WTC11 (cell line): ENCODE results near the gene FUBP3.

Source experiments
- GABPB1 ChIP-seq: sonication (generic); formaldehyde crosslinking; IDR thresholded peaks from 2 replicates; pipeline ENCODE4 v1.8.1; 2023; ENCODE audit warnings: mild to moderate bottlenecking, missing genetic modification reagents
- NFE2L1 ChIP-seq: sonication (generic); formaldehyde crosslinking; IDR thresholded peaks from 2 replicates; pipeline ENCODE4 v1.8.1; 2023; ENCODE audit warnings: missing genetic modification reagents
- RORB ChIP-seq: fragments of 250-450 bp; sonication (Bioruptor Pico); IDR thresholded peaks from 2 replicates; pipeline ENCODE4 v1.9.0; 2021; ENCODE audit warnings: mild to moderate bottlenecking
- TF ChIP-seq, protein P1 (sequence below): fragments of 200-600 bp; IDR thresholded peaks from 2 replicates; pipeline ENCODE4 v1.8.0; 2022; ENCODE audit warnings: antibody characterized with exemption
- TF ChIP-seq, protein P2 (sequence below): sonication (generic); formaldehyde crosslinking; IDR thresholded peaks from 2 replicates; pipeline ENCODE4 v1.8.0; 2022; ENCODE audit warnings: mild to moderate bottlenecking, missing genetic modification reagents
- TF ChIP-seq, protein P3 (sequence below): sonication (generic); formaldehyde crosslinking; IDR thresholded peaks from 2 replicates; pipeline ENCODE4 v1.8.1; 2022; ENCODE audit warnings: mild to moderate bottlenecking, missing genetic modification reagents, moderate library complexity, borderline replicate concordance
- TF ChIP-seq, protein P4 (sequence below): sonication (generic); formaldehyde crosslinking; IDR thresholded peaks from 2 replicates; pipeline ENCODE4 v1.8.1; 2022; ENCODE audit warnings: low read depth, mild to moderate bottlenecking, moderate library complexity, missing genetic modification reagents, borderline replicate concordance
- TF ChIP-seq, protein P5 (sequence below): fragments of 250-450 bp; sonication (Bioruptor Pico); IDR thresholded peaks from 2 replicates; pipeline ENCODE4 v1.8.0; 2021; ENCODE audit warnings: mild to moderate bottlenecking
- TF ChIP-seq, protein P6 (sequence below): sonication (generic); formaldehyde crosslinking; IDR thresholded peaks from 2 replicates; pipeline ENCODE4 v1.8.1; 2023; ENCODE audit warnings: mild to moderate bottlenecking, moderate library complexity, missing genetic modification reagents
- TF ChIP-seq, protein P7 (sequence below): sonication (generic); formaldehyde crosslinking; conservative IDR thresholded peaks from 2 replicates; pipeline ENCODE4 v1.8.1; 2022; ENCODE audit warnings: mild to moderate bottlenecking, missing genetic modification reagents

DNA sequence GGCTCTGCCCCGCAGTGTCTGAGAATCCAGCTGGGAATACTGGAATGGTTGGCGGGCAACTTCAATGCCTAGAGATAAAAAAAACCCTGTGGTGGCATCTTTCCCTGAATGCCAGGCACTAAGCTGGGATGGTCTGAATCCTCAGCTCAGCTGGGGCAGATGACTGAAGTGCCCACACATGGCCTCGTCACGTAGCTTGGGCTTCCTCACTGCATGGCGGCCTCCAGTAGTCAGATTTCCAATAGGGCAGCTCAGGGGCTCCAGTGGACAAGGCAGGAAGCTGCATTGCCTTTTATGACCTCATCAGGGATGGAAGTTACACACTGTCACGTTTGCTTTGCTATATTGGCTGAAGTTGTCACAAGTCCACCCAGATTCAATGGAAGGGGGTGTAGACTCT lies 24.3 kb upstream of the FUBP3 start:
- TF ChIP-seq, protein P1, sequence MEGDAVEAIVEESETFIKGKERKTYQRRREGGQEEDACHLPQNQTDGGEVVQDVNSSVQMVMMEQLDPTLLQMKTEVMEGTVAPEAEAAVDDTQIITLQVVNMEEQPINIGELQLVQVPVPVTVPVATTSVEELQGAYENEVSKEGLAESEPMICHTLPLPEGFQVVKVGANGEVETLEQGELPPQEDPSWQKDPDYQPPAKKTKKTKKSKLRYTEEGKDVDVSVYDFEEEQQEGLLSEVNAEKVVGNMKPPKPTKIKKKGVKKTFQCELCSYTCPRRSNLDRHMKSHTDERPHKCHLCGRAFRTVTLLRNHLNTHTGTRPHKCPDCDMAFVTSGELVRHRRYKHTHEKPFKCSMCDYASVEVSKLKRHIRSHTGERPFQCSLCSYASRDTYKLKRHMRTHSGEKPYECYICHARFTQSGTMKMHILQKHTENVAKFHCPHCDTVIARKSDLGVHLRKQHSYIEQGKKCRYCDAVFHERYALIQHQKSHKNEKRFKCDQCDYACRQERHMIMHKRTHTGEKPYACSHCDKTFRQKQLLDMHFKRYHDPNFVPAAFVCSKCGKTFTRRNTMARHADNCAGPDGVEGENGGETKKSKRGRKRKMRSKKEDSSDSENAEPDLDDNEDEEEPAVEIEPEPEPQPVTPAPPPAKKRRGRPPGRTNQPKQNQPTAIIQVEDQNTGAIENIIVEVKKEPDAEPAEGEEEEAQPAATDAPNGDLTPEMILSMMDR = no peak
- TF ChIP-seq GABPB1 (CRISPR knock-in tag) (no peak), NFE2L1 (CRISPR knock-in tag) (no peak), RORB (CRISPR knock-in tag) (no peak)
- TF ChIP-seq, protein P2, sequence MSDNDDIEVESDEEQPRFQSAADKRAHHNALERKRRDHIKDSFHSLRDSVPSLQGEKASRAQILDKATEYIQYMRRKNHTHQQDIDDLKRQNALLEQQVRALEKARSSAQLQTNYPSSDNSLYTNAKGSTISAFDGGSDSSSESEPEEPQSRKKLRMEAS (CRISPR knock-in tag) = no peak
- TF ChIP-seq, protein P3, sequence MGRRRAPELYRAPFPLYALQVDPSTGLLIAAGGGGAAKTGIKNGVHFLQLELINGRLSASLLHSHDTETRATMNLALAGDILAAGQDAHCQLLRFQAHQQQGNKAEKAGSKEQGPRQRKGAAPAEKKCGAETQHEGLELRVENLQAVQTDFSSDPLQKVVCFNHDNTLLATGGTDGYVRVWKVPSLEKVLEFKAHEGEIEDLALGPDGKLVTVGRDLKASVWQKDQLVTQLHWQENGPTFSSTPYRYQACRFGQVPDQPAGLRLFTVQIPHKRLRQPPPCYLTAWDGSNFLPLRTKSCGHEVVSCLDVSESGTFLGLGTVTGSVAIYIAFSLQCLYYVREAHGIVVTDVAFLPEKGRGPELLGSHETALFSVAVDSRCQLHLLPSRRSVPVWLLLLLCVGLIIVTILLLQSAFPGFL (CRISPR knock-in tag) = no peak
- TF ChIP-seq, protein P4, sequence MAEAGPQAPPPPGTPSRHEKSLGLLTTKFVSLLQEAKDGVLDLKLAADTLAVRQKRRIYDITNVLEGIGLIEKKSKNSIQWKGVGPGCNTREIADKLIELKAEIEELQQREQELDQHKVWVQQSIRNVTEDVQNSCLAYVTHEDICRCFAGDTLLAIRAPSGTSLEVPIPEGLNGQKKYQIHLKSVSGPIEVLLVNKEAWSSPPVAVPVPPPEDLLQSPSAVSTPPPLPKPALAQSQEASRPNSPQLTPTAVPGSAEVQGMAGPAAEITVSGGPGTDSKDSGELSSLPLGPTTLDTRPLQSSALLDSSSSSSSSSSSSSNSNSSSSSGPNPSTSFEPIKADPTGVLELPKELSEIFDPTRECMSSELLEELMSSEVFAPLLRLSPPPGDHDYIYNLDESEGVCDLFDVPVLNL (CRISPR knock-in tag) = no peak
- TF ChIP-seq, protein P5, sequence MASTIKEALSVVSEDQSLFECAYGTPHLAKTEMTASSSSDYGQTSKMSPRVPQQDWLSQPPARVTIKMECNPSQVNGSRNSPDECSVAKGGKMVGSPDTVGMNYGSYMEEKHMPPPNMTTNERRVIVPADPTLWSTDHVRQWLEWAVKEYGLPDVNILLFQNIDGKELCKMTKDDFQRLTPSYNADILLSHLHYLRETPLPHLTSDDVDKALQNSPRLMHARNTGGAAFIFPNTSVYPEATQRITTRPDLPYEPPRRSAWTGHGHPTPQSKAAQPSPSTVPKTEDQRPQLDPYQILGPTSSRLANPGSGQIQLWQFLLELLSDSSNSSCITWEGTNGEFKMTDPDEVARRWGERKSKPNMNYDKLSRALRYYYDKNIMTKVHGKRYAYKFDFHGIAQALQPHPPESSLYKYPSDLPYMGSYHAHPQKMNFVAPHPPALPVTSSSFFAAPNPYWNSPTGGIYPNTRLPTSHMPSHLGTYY (CRISPR knock-in tag) = no peak
- TF ChIP-seq, protein P6, sequence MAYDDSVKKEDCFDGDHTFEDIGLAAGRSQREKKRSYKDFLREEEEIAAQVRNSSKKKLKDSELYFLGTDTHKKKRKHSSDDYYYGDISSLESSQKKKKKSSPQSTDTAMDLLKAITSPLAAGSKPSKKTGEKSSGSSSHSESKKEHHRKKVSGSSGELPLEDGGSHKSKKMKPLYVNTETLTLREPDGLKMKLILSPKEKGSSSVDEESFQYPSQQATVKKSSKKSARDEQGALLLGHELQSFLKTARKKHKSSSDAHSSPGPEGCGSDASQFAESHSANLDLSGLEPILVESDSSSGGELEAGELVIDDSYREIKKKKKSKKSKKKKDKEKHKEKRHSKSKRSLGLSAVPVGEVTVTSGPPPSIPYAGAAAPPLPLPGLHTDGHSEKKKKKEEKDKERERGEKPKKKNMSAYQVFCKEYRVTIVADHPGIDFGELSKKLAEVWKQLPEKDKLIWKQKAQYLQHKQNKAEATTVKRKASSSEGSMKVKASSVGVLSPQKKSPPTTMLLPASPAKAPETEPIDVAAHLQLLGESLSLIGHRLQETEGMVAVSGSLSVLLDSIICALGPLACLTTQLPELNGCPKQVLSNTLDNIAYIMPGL (CRISPR knock-in tag) = no peak
- TF ChIP-seq, protein P7, sequence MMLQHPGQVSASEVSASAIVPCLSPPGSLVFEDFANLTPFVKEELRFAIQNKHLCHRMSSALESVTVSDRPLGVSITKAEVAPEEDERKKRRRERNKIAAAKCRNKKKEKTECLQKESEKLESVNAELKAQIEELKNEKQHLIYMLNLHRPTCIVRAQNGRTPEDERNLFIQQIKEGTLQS (CRISPR knock-in tag) = no peak
